ENCODE data around the gene P2RX1. TPM values are rescaled to one million over a fixed set of nuclear protein-coding genes. Genes with fewer than 3 reads are reported as not detected.

The P2RX1 gene
- total and polyA plus RNA-seq, 2 experiments from 2014 or later: 0.31 to 2.2 TPM

DNA sequence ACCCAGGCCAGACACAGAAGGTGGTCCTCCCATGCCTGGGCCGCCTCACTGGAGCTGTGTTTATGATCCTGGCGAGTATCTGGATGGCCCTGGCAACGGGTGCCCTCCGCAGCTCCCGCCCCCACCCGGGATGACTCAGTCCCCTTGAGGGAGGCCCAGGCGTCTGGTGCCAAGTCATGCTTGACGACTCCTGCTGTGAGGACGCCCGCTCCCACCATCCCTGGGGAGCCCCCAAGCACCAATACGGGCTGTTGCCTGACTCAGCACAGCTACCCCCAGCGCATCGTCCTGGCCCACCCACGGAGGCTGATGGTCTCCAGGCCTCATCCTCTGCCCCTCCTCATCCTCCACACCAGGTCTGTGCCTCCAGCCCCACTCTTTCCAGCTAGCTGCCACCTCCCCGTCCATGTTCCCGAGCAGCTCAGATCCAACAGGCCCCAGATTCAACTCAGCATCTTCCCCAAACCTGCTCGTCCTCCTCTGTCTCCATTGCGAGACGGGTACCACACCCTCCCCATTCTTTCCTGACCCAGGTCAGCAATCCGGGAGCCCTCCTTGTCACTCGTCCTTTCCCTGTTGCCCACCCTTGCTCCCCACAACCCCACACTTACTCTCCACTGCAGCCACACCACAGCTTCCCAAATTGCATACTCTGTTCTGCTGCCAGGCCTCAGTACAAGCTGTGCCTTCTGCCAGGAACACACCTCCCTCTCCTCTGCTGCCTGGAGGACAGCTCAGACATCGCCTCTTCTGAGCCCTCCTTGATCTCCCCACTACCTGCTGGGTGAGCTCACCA, 26.0 kb downstream of the P2RX1 start:
- Mint-ChIP-seq H3K4me1 (peaks cover 48% of the 10 kb centered on the region), H3K4me3 (no peak overlapping the region; the same call in 2 of the 3 replicates), H3K36me3 (ENCODE audit: low read depth) (no peaks in the 10 kb centered on the region; the same call in 2 of the 3 replicates), H3K27me3 (ENCODE audit: insufficient read depth, low read depth, poor library complexity) (peaks cover 24% of the 10 kb centered on the region), H3K27ac (no peak overlapping the region), H3K9me3 (peaks cover 3% of the 10 kb centered on the region; the same call in 1 of the 3 replicates)
- Histone ChIP-seq H3K4me3 (no peak overlapping the region), H3F3A (replicated peaks; ENCODE audit: low read depth) (peaks cover 17% of the 10 kb centered on the region; the same call in 1 of the 2 replicates), H3K9me2 (ENCODE audit: insufficient read depth) (no peaks in the 10 kb centered on the region), H3K27ac (ENCODE audit: low read depth) (no peak overlapping the region), H3K27me3 (ENCODE audit: insufficient read depth) (no peaks in the 10 kb centered on the region), H3K4me2 (no peak overlapping the region), H3K79me2 (replicated peaks; ENCODE audit: insufficient read depth) (0 out of 2 replicates have a peak, but pooled peaks cover 4% of the 10 kb centered on the region), H2AFZ (no peak overlapping the region), H3K36me3 (ENCODE audit: insufficient read depth) (no peaks in the 10 kb centered on the region), H4K20me1 (replicated peaks; ENCODE audit: insufficient read depth) (no peaks in the 10 kb centered on the region; the same call in 1 of the 2 replicates), H3K4me1 (ENCODE audit: insufficient read depth) (peaks cover 28% of the 10 kb centered on the region)
- no peak for ATAC-seq
- TF ChIP-seq POLR2AphosphoS5 (IDR thresholded peaks at IDR 0.05; ENCODE audit: low read depth) (no peak), ZNF331 (CRISPR knock-in tag; IDR thresholded peaks at IDR 0.05; ENCODE audit: low read depth) (no peak), STAT1 (IDR thresholded peaks at IDR 0.05; ENCODE audit: unreplicated experiment) (no peak), NANOG (IDR thresholded peaks at IDR 0.05; ENCODE audit: borderline replicate concordance) (no peak), EZH2 (IDR thresholded peaks at IDR 0.05; ENCODE audit: low read depth, unreplicated experiment) (no peak), JUNB (IDR thresholded peaks at IDR 0.05; ENCODE audit: unreplicated experiment) (no peak), ZNF114 (CRISPR knock-in tag; IDR thresholded peaks at IDR 0.05) (no peak), EZH2phosphoT487 (IDR thresholded peaks at IDR 0.05; ENCODE audit: unreplicated experiment) (no peak), ZNF462 (CRISPR knock-in tag; IDR thresholded peaks at IDR 0.05) (no peak), CREB1 (CRISPR knock-in tag; IDR thresholded peaks at IDR 0.05; ENCODE audit: low read depth) (no peak), CTCF (conservative IDR thresholded peaks at IDR 0.05; ENCODE audit: low read depth in 2 of 2) (no peak)
- TF ChIP-seq, protein P1, sequence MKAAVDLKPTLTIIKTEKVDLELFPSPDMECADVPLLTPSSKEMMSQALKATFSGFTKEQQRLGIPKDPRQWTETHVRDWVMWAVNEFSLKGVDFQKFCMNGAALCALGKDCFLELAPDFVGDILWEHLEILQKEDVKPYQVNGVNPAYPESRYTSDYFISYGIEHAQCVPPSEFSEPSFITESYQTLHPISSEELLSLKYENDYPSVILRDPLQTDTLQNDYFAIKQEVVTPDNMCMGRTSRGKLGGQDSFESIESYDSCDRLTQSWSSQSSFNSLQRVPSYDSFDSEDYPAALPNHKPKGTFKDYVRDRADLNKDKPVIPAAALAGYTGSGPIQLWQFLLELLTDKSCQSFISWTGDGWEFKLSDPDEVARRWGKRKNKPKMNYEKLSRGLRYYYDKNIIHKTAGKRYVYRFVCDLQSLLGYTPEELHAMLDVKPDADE (IDR thresholded peaks at IDR 0.05): no peak
- TF ChIP-seq, protein P2, sequence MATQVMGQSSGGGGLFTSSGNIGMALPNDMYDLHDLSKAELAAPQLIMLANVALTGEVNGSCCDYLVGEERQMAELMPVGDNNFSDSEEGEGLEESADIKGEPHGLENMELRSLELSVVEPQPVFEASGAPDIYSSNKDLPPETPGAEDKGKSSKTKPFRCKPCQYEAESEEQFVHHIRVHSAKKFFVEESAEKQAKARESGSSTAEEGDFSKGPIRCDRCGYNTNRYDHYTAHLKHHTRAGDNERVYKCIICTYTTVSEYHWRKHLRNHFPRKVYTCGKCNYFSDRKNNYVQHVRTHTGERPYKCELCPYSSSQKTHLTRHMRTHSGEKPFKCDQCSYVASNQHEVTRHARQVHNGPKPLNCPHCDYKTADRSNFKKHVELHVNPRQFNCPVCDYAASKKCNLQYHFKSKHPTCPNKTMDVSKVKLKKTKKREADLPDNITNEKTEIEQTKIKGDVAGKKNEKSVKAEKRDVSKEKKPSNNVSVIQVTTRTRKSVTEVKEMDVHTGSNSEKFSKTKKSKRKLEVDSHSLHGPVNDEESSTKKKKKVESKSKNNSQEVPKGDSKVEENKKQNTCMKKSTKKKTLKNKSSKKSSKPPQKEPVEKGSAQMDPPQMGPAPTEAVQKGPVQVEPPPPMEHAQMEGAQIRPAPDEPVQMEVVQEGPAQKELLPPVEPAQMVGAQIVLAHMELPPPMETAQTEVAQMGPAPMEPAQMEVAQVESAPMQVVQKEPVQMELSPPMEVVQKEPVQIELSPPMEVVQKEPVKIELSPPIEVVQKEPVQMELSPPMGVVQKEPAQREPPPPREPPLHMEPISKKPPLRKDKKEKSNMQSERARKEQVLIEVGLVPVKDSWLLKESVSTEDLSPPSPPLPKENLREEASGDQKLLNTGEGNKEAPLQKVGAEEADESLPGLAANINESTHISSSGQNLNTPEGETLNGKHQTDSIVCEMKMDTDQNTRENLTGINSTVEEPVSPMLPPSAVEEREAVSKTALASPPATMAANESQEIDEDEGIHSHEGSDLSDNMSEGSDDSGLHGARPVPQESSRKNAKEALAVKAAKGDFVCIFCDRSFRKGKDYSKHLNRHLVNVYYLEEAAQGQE (IDR thresholded peaks at IDR 0.05; ENCODE audit: unreplicated experiment): no peak
- no peak for DNase-seq (ENCODE audit: low spot score)
